ENCODE measurements around the gene PAX6. TPM values are rescaled to one million over a fixed set of nuclear protein-coding genes. Genes with fewer than 3 reads are reported as not detected.

The PAX6 gene
- total and polyA plus RNA-seq, 3 experiments from 2014 or later: not detected

DNA sequence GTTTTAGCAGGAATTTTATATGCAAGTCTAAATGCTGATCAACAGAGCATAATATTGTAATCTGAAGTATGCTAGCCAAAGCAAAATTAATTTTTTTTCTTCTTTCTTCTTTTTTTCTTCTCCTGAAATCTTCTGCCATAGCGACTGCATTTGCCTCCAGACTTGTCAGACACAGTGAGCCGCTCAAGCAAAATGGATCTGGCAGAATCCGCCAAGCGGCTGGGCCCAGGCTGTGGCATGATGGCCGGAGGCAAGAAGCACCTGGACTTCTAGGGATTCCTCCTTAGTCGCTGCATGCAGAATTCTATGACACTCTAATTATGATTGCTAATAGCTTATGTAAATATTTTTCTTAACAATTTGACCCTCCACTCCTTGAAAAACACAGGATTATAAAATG is 27.9 kb downstream of the PAX6 start:
- ChIA-PET POLR2A (no interaction called here), CTCF (no interaction called here)
- Histone ChIP-seq H3K4me1 (ENCODE audit: insufficient read depth, low read length) (no peaks in the 10 kb centered on the region), H3K4me3 (ENCODE audit: low read length) (no peak overlapping the region), H3K27ac (ENCODE audit: low read depth, low read length) (no peak overlapping the region), H3K27me3 (ENCODE audit: insufficient read depth, low read length, poor library complexity, severe bottlenecking) (no peaks in the 10 kb centered on the region), H3K36me3 (ENCODE audit: insufficient read depth, low read length) (no peaks in the 10 kb centered on the region), H3K9me3 (ENCODE audit: low read length) (no peaks in the 10 kb centered on the region)
- H3K4me1 Mint-ChIP-seq: no peaks in the 10 kb centered on the region
- H3K4me3 Mint-ChIP-seq: no peak overlapping the region
- H3K27me3 Mint-ChIP-seq: no peaks in the 10 kb centered on the region
- peaks cover 15 to 16% (median 16%) of the 10 kb centered on the region in 3 donors for H3K36me3 Mint-ChIP-seq
- DNase-seq: no peak
- H3K9me3 Mint-ChIP-seq: no peaks in the 10 kb centered on the region
- no peak overlapping the region for H3K27ac Mint-ChIP-seq

DNA sequence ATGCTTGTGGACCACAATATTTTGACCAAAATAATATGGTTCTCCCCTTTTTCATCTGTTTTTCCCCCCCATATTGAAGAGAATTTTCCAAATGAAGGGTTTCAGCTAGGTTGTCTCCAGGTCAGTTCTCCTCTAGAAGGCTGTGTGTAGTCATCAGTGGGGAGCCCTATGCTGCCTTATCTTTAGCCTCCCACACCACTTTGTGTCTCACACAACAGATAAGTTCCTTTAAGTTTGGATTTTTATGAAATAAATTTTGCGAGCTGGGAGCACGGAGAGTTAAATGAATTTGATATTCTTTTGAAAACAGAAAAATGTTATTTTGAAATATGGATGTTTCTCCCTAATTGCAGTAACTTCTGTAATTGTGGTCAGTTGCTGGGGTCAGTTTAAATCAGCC is 28.9 kb downstream of the PAX6 start:
- H3K4me1 Mint-ChIP-seq: no peaks in the 10 kb centered on the region
- H3K27me3 Mint-ChIP-seq: no peaks in the 10 kb centered on the region
- ChIA-PET CTCF (no interaction called here), POLR2A (no interaction called here)
- H3K4me3 Mint-ChIP-seq: no peak overlapping the region
- H3K9me3 Mint-ChIP-seq: no peaks in the 10 kb centered on the region
- Histone ChIP-seq H3K27me3 (ENCODE audit: insufficient read depth, low read length, poor library complexity, severe bottlenecking) (no peaks in the 10 kb centered on the region), H3K4me3 (ENCODE audit: low read length) (no peak overlapping the region), H3K36me3 (ENCODE audit: insufficient read depth, low read length) (no peaks in the 10 kb centered on the region), H3K27ac (ENCODE audit: low read depth, low read length) (no peak overlapping the region), H3K9me3 (ENCODE audit: low read length) (no peaks in the 10 kb centered on the region), H3K4me1 (ENCODE audit: insufficient read depth, low read length) (no peaks in the 10 kb centered on the region)
- no peak overlapping the region for H3K27ac Mint-ChIP-seq
- H3K36me3 Mint-ChIP-seq: peaks cover 16 to 21% (median 19%) of the 10 kb centered on the region in 3 donors
- DNase-seq: no peak

DNA sequence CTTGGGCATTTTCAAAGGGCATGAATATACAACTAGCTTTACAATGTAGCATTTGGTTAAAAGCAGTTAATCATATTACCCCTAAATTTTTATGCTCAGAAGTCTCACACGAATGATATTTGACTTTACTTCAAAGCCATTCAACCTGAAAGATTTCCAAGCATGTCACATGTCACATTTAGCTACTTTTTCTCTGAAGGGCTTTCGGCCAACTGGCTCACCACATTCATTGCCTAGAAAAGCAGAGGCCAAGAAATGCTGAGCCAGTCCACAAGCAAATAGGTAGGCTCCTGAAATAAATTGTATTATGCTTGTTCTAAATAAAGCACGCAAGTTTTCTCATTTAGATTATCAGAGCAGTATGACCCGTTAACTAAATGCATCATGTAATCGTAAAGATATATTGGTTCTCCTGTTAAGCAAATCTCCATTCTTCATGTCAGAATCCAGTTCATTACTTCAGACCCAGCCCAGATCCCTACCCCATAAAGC is 30.6 kb downstream of the PAX6 start:
- peak overlapping the region in 1 of 8 donors; percentile 6 for H3K27ac Mint-ChIP-seq
- H3K4me1 Mint-ChIP-seq: no peaks in the 10 kb centered on the region
- H3K27me3 Mint-ChIP-seq: no peaks in the 10 kb centered on the region
- DNase-seq: no peak
- Histone ChIP-seq H3K27me3 (ENCODE audit: insufficient read depth, low read length, poor library complexity, severe bottlenecking) (no peaks in the 10 kb centered on the region), H3K9me3 (ENCODE audit: low read length) (no peaks in the 10 kb centered on the region), H3K4me1 (ENCODE audit: insufficient read depth, low read length) (no peaks in the 10 kb centered on the region), H3K36me3 (ENCODE audit: insufficient read depth, low read length) (no peaks in the 10 kb centered on the region), H3K27ac (ENCODE audit: low read depth, low read length) (no peak overlapping the region), H3K4me3 (ENCODE audit: low read length) (no peak overlapping the region)
- CTCF ChIA-PET: no interaction called here
- H3K9me3 Mint-ChIP-seq: no peaks in the 10 kb centered on the region
- H3K4me3 Mint-ChIP-seq: no peak overlapping the region
- POLR2A ChIA-PET: no interaction called here
- peaks cover 16 to 21% (median 19%) of the 10 kb centered on the region in 3 donors for H3K36me3 Mint-ChIP-seq

DNA sequence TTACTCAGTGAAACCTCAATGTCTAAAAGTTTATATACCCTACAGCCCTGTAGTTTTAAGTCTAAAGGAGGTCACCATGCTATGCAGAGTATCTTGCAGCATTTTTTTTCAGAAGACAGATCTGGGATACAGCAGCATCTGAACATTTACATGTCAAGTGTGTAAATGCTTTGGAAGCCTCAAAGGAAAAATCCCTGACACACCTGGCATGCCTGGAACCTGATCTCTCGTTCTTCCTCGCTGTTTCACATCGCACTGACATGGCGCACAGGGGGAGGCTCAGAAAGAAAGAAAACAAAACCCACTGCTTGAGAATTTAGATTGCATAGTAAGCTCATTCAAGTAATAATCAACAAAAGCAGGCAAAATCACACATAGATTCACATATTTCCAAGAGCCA is 31.0 kb downstream of the PAX6 start:
- peaks cover 15 to 21% (median 19%) of the 10 kb centered on the region in 3 donors for H3K36me3 Mint-ChIP-seq
- H3K4me3 ChIP-seq (ENCODE audit: low read length): no peak overlapping the region
- POLR2A ChIA-PET: no interaction called here
- no peaks in the 10 kb centered on the region for H3K9me3 ChIP-seq (ENCODE audit: low read length)
- H3K4me1 Mint-ChIP-seq: no peaks in the 10 kb centered on the region
- H3K27me3 ChIP-seq (ENCODE audit: insufficient read depth, low read length, poor library complexity, severe bottlenecking): no peaks in the 10 kb centered on the region
- H3K4me3 Mint-ChIP-seq: no peak overlapping the region
- no peak overlapping the region for H3K27ac ChIP-seq (ENCODE audit: low read depth, low read length)
- H3K36me3 ChIP-seq (ENCODE audit: insufficient read depth, low read length): no peaks in the 10 kb centered on the region
- H3K4me1 ChIP-seq (ENCODE audit: insufficient read depth, low read length): no peaks in the 10 kb centered on the region
- CTCF ChIA-PET: no interaction called here
- H3K27me3 Mint-ChIP-seq: no peaks in the 10 kb centered on the region
- no peak overlapping the region for H3K27ac Mint-ChIP-seq
- no peak for DNase-seq
- no peaks in the 10 kb centered on the region for H3K9me3 Mint-ChIP-seq

DNA sequence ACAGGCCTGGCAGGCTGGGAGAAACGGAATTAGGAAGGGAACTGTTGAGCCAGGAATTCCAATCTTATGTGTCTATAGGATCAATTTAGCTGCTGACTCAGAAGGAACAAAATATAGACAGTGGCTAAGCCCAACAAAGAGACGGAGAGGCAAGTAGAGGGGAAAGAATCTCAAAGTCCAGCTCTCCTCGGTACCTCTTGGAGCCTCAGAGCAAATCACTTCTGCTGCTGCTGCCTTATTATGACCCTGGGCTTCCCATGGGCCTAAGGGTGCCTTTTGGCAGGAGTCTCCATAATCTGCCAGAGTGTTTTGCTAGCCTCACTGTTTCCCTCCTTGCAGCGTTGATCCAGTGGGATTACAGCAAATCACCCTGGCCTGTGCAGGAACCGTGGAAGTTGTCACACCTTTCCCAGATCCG is 31.7 kb downstream of the PAX6 start:
- H3K4me3 Mint-ChIP-seq: no peak overlapping the region
- DNase-seq: no peak
- H3K27me3 ChIP-seq (ENCODE audit: insufficient read depth, low read length, poor library complexity, severe bottlenecking): no peaks in the 10 kb centered on the region
- H3K27ac Mint-ChIP-seq: no peak overlapping the region
- H3K27me3 Mint-ChIP-seq: no peaks in the 10 kb centered on the region
- no peaks in the 10 kb centered on the region for H3K4me1 ChIP-seq (ENCODE audit: insufficient read depth, low read length)
- ChIA-PET POLR2A (no interaction called here), CTCF (no interaction called here)
- no peaks in the 10 kb centered on the region for H3K36me3 ChIP-seq (ENCODE audit: insufficient read depth, low read length)
- H3K36me3 Mint-ChIP-seq: peaks cover 13 to 21% (median 20%) of the 10 kb centered on the region in 3 donors
- H3K9me3 Mint-ChIP-seq: no peaks in the 10 kb centered on the region
- H3K4me1 Mint-ChIP-seq: no peaks in the 10 kb centered on the region
- no peak overlapping the region for H3K27ac ChIP-seq (ENCODE audit: low read depth, low read length)
- H3K9me3 ChIP-seq (ENCODE audit: low read length): no peaks in the 10 kb centered on the region
- no peak overlapping the region for H3K4me3 ChIP-seq (ENCODE audit: low read length)

DNA sequence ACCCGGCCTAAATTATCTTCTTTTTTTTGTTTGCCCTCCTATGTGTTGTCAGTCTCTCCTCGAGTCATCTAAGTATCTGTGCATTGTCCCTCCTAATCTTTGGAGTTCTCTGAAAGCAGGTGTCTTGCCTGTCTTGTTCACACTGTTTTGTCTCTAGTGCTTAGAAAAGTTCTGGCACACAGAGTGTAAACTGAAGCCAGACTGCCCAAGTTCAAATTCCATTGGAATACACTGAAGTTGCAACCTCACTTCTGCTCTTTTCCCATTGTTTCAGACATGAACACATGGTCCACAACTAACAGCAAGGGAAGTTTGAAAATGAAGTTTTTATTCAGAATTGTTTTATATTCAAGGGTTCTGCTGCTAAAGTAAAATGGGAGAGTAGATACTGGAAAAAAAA is 38.7 kb downstream of the PAX6 start:
- H3K27me3 Mint-ChIP-seq: no peaks in the 10 kb centered on the region
- no peaks in the 10 kb centered on the region for H3K4me1 ChIP-seq (ENCODE audit: insufficient read depth, low read length)
- H3K27ac Mint-ChIP-seq: no peak overlapping the region
- POLR2A ChIA-PET: no interaction called here
- peaks cover 10 to 28% (median 15%) of the 10 kb centered on the region in 3 donors for H3K36me3 Mint-ChIP-seq
- H3K9me3 ChIP-seq (ENCODE audit: low read length): no peaks in the 10 kb centered on the region
- no peak overlapping the region for H3K4me3 Mint-ChIP-seq
- no peaks in the 10 kb centered on the region for H3K27me3 ChIP-seq (ENCODE audit: insufficient read depth, low read length, poor library complexity, severe bottlenecking)
- H3K4me3 ChIP-seq (ENCODE audit: low read length): no peak overlapping the region
- H3K4me1 Mint-ChIP-seq: no peaks in the 10 kb centered on the region
- CTCF ChIA-PET: no interaction called here
- H3K27ac ChIP-seq (ENCODE audit: low read depth, low read length): no peak overlapping the region
- no peak for DNase-seq
- no peaks in the 10 kb centered on the region for H3K36me3 ChIP-seq (ENCODE audit: insufficient read depth, low read length)
- no peaks in the 10 kb centered on the region for H3K9me3 Mint-ChIP-seq

DNA sequence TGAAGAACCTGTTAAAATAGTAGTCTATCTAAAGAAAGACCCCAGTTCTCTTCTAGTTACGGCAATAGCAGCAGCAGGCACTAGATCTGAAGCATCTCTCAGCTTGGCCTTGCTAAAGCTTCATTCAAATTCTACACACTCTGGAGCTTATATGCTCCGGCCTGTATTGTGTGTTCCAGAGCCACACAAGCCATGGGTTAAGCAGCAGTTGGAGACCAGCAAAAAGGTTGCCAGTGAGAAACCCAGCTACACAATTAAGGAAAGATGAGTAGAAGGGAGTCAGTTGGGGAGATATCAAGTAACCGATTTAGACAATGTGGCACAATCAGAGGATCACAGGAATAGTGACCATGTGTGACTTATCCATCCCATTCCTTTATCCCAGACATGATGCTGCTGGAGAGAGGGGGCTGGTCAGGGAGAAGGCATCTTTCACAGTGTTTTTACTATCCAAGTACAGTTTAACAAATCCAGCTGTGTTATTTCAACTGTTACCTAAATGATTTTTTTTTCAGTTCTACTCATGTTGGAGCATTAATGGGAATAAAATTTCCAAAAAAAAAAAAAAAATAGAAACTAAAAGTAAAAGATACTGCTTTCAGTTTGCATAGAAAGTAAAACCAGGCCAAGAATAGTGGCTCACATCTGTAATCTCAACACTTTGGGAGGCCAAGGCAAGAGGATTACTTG is 41.0 kb downstream of the PAX6 start:
- no peak overlapping the region for H3K27ac ChIP-seq (ENCODE audit: low read depth, low read length)
- no peak overlapping the region for H3K4me3 ChIP-seq (ENCODE audit: low read length)
- Mint-ChIP-seq H3K4me3 (no peak overlapping the region), H3K27me3 (no peaks in the 10 kb centered on the region), H3K9me3 (no peaks in the 10 kb centered on the region), H3K4me1 (no peaks in the 10 kb centered on the region), H3K27ac (no peak overlapping the region), H3K36me3 (peaks cover 9 to 26% (median 14%) of the 10 kb centered on the region in 3 donors)
- DNase-seq: no peak
- CTCF ChIA-PET: no interaction called here
- no peaks in the 10 kb centered on the region for H3K27me3 ChIP-seq (ENCODE audit: insufficient read depth, low read length, poor library complexity, severe bottlenecking)
- no peaks in the 10 kb centered on the region for H3K36me3 ChIP-seq (ENCODE audit: insufficient read depth, low read length)
- no peaks in the 10 kb centered on the region for H3K4me1 ChIP-seq (ENCODE audit: insufficient read depth, low read length)
- POLR2A ChIA-PET: no interaction called here
- H3K9me3 ChIP-seq (ENCODE audit: low read length): no peaks in the 10 kb centered on the region

DNA sequence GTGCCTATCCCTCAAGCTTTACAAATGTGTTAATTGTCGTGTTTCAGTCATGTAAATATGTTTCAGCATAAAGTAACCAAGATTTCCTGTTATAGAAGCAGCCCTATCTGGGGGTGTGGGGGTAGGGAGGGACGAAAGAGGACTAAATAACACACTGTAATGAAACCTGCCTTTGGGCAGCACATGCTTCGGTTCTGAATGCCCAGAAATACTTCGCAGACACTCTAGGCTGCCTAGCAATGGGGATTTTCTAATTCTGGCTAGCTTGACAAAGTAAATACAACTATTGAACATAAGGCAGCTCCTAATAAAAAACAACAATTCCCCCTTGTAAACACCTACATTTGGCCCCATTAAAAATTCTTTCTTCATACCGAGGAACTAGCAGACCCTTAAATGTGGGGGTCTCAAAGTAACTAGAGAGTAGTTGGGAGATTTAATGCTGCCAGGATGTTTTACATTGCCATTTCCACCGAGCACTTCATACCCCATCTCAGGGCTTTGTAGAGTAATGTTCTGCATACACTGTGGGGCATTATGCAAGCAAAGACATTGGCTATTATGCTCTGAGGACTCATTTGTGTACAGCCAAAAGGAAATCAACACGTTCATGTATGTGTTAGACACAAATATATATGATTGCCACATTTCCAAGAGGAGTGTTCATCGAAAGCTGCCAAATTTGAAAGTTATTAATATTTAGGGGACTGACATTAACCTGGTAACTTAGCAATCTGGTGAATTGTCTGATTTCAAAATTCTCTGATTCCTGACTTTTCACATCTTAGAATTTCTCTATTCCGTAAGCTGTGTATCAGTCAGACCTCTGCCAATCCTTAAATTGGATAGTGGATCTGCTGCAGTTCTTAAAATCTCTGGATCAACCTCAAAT is 42.1 kb downstream of the PAX6 start:
- Histone ChIP-seq H3K4me1 (ENCODE audit: insufficient read depth, low read length) (no peaks in the 10 kb centered on the region), H3K27ac (ENCODE audit: low read depth, low read length) (no peak overlapping the region), H3K4me3 (ENCODE audit: low read length) (no peak overlapping the region), H3K9me3 (ENCODE audit: low read length) (no peaks in the 10 kb centered on the region), H3K27me3 (ENCODE audit: insufficient read depth, low read length, poor library complexity, severe bottlenecking) (no peaks in the 10 kb centered on the region), H3K36me3 (ENCODE audit: insufficient read depth, low read length) (no peaks in the 10 kb centered on the region)
- POLR2A ChIA-PET: no interaction called here
- peak overlapping the region in 1 of 8 donors; percentile 40 for H3K27ac Mint-ChIP-seq
- no peak overlapping the region for H3K4me3 Mint-ChIP-seq
- H3K36me3 Mint-ChIP-seq: peaks cover 12 to 26% (median 15%) of the 10 kb centered on the region in 3 donors
- H3K9me3 Mint-ChIP-seq: no peaks in the 10 kb centered on the region
- no peaks in the 10 kb centered on the region for H3K4me1 Mint-ChIP-seq
- CTCF ChIA-PET: no interaction called here
- no peaks in the 10 kb centered on the region for H3K27me3 Mint-ChIP-seq
- no peak for DNase-seq

Data from CD8-positive, alpha-beta memory T cell (primary cell).